GM12801 (cell line): ENCODE data around the gene RYR1.

Source experiments
- CTCF ChIP-seq: IDR thresholded peaks from one replicate; pipeline ENCODE4 v1.5.1; 2011; ENCODE audit warnings: control low read depth; ENCODE audit not compliant: insufficient read length; ENCODE audit errors: extremely low read depth

Gene RYR1

GRCh38 chr19:38402967-38403674 is 30.4 kb upstream of the RYR1 start, which contains the start of gene FAM98C:
Gene FAM98C, plus strand, starts transcription at chr19:38403093. Its CDS starts 61 bp downstream, at chr19:38403154.
- TF ChIP-seq CTCF: no peak

- no peak for TF ChIP-seq CTCF
Observed at GRCh38 chr19:38404858-38405257, 28.6 kb upstream of the RYR1 start.

GRCh38 chr19:38405276-38405675 is 28.2 kb upstream of the RYR1 start:
- TF ChIP-seq CTCF: no peak

GRCh38 chr19:38409631-38410133 is 23.8 kb upstream of the RYR1 start:
- TF ChIP-seq CTCF: no peak

- no peak for TF ChIP-seq CTCF
Observed at GRCh38 chr19:38411041-38411712, 22.3 kb upstream of the RYR1 start.

- TF ChIP-seq CTCF: no peak
Observed at GRCh38 chr19:38412491-38412890, 21.0 kb upstream of the RYR1 start.

- TF ChIP-seq CTCF: no peak
Observed at GRCh38 chr19:38412961-38413360, 20.5 kb upstream of the RYR1 start.
